T47D (cell line): ENCODE results near the gene REM1.
"Not testable (repeated sequence)": the region's sequence is repeated elsewhere in the genome, so short reads cannot be mapped to it uniquely, and the experiment has no call there.

ENCODE experiments used
- DNase-seq, 2 experiments: peaks; one replicate each; pipeline versions ENCODE4 v3.0.0 to v3.0.0-alpha.2; 2011 to 2012; ENCODE audit warnings: low read depth in 1 of 2, low spot score in 1 of 2
- JUND ChIP-seq: IDR thresholded peaks from 2 replicates; pipeline ENCODE4 v1.6.1; 2012; ENCODE audit warnings: low read depth
- in situ Hi-C: cut with HindIII; loops from 2 replicates; pipeline ENCODE4 v1.10.0; 2016; ENCODE audit warnings: low sequenced_read_pairs, low pct_unique_long_range_greater_than_20kb

REM1 gene, protein sequence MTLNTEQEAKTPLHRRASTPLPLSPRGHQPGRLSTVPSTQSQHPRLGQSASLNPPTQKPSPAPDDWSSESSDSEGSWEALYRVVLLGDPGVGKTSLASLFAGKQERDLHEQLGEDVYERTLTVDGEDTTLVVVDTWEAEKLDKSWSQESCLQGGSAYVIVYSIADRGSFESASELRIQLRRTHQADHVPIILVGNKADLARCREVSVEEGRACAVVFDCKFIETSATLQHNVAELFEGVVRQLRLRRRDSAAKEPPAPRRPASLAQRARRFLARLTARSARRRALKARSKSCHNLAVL

GRCh38 chr20:31474758-31475427 is at the start of gene REM1, which contains the start of gene DEFB124:
TSS of gene REM1 (plus strand) at chr20:31475288. CDS start at chr20:31476446, 1,158 bp downstream.
TSS of gene DEFB124 (minus strand) at chr20:31475127. CDS start at chr20:31473013, 2,114 bp downstream.
- in situ Hi-C loops, result no loop called here
- no peak for TF ChIP-seq JUND
- no peak for DNase-seq

DNA sequence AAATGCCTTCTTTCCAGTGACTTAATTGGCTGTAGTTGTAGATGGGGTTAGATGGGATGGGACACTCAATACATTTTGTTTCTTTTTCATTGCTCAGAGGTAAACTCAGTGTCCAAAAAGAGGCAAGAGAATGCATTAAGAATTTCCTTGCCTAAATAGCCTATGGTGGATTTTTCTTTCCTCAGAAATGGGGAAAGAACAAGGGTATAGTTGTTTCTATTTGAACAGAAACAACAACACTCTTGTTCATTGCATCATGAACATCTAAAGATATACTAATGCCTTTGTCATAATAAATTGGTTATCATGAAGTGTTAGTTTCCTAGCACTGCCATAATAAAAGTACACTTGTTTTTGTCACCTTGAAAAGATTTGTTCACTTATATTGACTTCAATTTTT is 49.3 kb upstream of the REM1 start:
- in situ Hi-C loops, result no loop called here

GRCh38 chr20:31426891-31427551 is 48.1 kb upstream of the REM1 start:
- in situ Hi-C loops, DNase-seq: not testable (repeated sequence)

More for the DNA sequence above, 49.3 kb upstream of the REM1 start:
- no peak for DNase-seq
- no peak for TF ChIP-seq JUND

- DNase-seq, in situ Hi-C loops: not testable (repeated sequence)
These were observed 47.5 kb upstream of the REM1 start for GRCh38 chr20:31427576-31427975.

GRCh38 chr20:31430568-31431115 is 44.4 kb upstream of the REM1 start:
- TF ChIP-seq JUND, result no peak
- DNase-seq, result no peak
- in situ Hi-C loops, result no loop called here

- TF ChIP-seq JUND, result no peak
- DNase-seq, result no peak
- in situ Hi-C loops, result no loop called here
These were observed 35.0 kb upstream of the REM1 start, which contains the start of gene DEFB123 for GRCh38 chr20:31440012-31440659. TSS of gene DEFB123 (plus strand) at chr20:31440632. CDS start at chr20:31440699, 67 bp downstream.

- in situ Hi-C loops, result no loop called here
- no peak for TF ChIP-seq JUND
- no peak for DNase-seq
These were observed 28.8 kb upstream of the REM1 start for GRCh38 chr20:31446084-31446819.

DNA sequence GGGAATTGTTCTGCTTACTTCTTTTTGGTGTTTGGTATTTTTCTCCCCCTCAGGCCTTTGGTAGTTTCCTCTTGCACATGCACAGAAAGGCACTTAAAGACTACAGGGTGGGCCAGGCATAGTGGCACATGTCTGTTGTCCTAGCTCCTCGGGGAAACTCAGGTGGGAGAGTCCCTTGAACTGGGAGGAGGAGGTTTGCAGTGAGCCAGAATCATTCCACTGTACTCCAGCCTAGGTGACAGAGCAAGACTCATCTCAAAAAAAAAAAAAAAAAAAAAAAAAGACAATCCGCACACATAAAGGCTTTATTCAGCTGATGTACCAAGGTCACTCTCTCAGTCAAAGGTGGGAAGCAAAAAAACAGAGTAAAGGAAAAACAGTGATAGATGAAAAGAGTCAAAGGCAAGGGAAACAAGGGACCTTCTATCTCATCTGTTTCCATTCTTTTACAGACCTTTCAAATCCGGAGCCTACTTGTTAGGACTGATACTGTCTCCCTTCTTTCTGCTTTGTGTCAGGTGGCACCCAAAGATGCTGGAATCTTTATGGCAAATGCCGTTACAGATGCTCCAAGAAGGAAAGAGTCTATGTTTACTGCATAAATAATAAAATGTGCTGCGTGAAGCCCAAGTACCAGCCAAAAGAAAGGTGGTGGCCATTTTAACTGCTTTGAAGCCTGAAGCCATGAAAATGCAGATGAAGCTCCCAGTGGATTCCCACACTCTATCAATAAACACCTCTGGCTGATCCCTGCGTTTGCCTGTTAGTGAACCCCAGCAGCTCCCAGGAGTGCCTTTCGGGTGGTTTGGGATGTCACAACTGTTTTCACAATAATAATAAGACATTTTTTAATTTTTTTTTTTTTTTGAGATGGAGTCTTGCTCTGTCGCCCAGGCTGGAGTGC is 25.3 kb upstream of the REM1 start:
- DNase-seq, result no peak
- in situ Hi-C loops, result no loop called here
- no peak for TF ChIP-seq JUND

DNA sequence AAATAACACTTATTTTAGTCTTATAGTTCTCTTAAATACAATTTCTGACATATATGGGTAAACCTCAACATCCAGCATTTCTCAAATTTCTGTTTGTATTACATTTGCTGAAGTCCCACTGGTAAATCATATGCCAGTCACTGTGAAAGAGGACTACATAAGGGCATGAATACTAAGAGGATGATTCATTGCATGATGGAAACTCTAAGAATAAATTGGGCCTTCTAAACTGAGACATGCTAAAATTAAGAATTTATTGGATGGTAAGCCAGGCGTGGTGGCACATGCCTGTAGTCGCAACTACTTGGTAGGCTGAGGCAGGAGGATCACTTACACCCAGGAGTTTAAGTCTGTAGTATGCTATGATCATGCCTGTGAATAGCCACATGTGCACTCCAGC is 22.5 kb upstream of the REM1 start:
- TF ChIP-seq JUND, result no peak
- in situ Hi-C loops, result no loop called here
- DNase-seq, result no peak

DNA sequence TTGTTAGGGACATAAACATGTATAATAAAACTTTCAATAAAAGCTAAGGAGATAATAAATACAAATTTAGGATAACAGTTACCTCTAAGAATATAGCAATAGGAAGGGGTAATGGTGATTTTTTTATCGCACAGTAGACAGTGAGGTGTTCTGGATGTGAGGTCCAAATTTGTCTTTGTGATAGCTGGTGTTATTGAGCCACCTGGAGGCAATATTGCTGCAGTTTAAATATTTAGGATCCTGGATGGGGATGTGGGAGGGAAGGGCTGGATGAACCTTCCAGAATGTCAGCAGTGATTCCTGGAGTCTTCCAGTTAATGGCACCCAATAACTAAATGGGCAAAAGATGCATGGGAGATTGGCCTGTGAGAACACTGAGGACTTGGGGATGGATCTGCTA is 20.7 kb upstream of the REM1 start:
- no peak for TF ChIP-seq JUND
- DNase-seq, result peak in 1 of 2 experiments; percentile 48
- in situ Hi-C loops, result no loop called here

DNA sequence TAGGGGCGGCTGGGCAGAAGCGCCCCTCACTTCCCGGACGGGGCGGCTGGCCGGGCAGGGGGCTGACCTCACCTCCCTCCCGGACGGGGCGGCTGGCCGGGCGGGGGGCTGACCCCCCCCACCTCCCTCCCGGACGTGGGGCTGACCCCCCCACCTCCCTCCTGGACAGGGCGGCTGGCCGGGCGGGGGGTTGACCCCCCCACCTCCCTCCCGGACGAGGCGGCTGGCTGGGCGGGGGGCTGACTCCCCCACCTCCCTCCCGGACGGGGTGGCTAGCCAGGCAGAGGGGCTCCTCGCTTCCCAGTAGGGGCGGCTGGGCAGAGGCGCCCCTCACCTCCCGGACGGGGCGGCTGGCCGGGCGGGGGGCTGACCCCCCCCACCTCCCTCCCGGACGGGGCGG is 4.1 kb upstream of the REM1 start:
- DNase-seq, in situ Hi-C loops: not testable (repeated sequence)
